Prostate gland (tissue), 2 donors: Measurements from ENCODE around the gene SLC25A21.

Experiments
- POLR2A ChIP-seq: fragments of 450-650 bp; IDR thresholded peaks from one replicate; pipeline ENCODE4 v1.6.1; 2016; ENCODE audit warnings: antibody characterized with exemption, mild to moderate bottlenecking
- TF ChIP-seq, protein P1 (sequence below), 4 experiments: fragments of 200-600 bp in 2 of 4; fragments of 450-650 bp in 2 of 4; sonication (generic) in 2 of 4; IDR thresholded peaks; 1 replicate in 3 of 4; 2 replicates in 1 of 4; pipeline ENCODE4 v1.5.1; 2016 to 2019; ENCODE audit warnings: antibody characterized with exemption in 4 of 4, mild to moderate bottlenecking in 2 of 4, moderate library complexity in 2 of 4

GRCh38 chr14:37143475-37143874 is 28.9 kb downstream of the SLC25A21 start:
- TF ChIP-seq, protein P1, sequence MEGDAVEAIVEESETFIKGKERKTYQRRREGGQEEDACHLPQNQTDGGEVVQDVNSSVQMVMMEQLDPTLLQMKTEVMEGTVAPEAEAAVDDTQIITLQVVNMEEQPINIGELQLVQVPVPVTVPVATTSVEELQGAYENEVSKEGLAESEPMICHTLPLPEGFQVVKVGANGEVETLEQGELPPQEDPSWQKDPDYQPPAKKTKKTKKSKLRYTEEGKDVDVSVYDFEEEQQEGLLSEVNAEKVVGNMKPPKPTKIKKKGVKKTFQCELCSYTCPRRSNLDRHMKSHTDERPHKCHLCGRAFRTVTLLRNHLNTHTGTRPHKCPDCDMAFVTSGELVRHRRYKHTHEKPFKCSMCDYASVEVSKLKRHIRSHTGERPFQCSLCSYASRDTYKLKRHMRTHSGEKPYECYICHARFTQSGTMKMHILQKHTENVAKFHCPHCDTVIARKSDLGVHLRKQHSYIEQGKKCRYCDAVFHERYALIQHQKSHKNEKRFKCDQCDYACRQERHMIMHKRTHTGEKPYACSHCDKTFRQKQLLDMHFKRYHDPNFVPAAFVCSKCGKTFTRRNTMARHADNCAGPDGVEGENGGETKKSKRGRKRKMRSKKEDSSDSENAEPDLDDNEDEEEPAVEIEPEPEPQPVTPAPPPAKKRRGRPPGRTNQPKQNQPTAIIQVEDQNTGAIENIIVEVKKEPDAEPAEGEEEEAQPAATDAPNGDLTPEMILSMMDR (IDR thresholded peaks at IDR 0.05) = no peak
- no peak for TF ChIP-seq POLR2A
